ENCODE measurements around the gene OR52B4.

OR52B4 gene

DNA sequence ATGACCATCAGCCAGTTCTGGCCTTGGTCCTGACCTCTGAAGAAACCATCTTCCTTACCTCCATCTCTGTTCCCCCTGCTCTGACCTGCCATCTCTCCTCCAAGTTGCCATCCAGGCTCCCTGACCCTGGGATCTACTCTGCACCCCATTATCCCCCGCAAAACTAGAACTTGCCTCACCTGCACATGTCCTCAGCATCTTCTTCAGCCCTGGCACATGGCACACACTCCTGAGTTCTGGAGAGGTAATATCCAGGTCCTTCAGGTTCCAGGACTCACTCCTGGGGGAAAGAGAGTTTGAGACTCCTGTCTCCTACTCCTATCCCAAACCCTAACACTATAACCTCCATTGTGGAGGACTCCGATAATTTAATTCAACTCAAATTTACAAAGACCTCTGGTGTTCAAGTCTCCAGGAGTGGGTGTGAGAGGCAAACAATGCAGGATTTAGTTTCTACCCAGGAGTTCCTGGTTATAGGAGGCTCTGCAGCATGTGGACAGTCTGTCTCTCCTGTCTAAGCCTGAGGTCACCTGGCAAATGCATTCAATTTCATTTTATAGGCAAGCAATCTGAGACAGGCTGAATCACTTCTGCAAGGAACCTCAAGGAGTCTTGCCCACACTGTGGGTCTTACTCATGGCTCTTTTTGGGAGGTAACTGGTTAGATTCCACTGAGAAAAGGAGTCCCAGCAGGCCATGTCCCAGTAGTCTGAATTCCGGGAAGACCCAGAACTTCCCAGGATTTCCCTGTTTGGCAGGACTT lies 18.0 kb upstream of the OR52B4 start:
- Histone ChIP-seq H3K79me2 (ENCODE audit: control insufficient read depth, low read length) (no peaks in the 10 kb centered on the region), H3K27ac (ENCODE audit: low read depth, low read length) (no peak overlapping the region), H4K20me1 (ENCODE audit: control insufficient read depth, insufficient read depth, low read depth, low read length) (no peaks in the 10 kb centered on the region), H3K4me3 (ENCODE audit: low read length) (no peak overlapping the region), H3K36me3 (ENCODE audit: control insufficient read depth, low read length) (no peaks in the 10 kb centered on the region), H3K27me3 (ENCODE audit: control insufficient read depth, low read length) (no peaks in the 10 kb centered on the region), H3K9me2 (replicated peaks; ENCODE audit: control insufficient read depth, low read length) (no peaks in the 10 kb centered on the region), H3F3A (ENCODE audit: control insufficient read depth, insufficient read depth) (no peaks in the 10 kb centered on the region), H3K4me1 (ENCODE audit: control insufficient read depth, low read length) (no peaks in the 10 kb centered on the region), H3K9me3 (ENCODE audit: control insufficient read depth, insufficient read depth, low read length) (no peaks in the 10 kb centered on the region), H3K4me2 (ENCODE audit: low read length) (no peak overlapping the region)
- TF ChIP-seq EZH2phosphoT487 (IDR thresholded peaks at IDR 0.05; ENCODE audit: borderline replicate concordance, low read length) = no peak
- TF ChIP-seq, protein P1, sequence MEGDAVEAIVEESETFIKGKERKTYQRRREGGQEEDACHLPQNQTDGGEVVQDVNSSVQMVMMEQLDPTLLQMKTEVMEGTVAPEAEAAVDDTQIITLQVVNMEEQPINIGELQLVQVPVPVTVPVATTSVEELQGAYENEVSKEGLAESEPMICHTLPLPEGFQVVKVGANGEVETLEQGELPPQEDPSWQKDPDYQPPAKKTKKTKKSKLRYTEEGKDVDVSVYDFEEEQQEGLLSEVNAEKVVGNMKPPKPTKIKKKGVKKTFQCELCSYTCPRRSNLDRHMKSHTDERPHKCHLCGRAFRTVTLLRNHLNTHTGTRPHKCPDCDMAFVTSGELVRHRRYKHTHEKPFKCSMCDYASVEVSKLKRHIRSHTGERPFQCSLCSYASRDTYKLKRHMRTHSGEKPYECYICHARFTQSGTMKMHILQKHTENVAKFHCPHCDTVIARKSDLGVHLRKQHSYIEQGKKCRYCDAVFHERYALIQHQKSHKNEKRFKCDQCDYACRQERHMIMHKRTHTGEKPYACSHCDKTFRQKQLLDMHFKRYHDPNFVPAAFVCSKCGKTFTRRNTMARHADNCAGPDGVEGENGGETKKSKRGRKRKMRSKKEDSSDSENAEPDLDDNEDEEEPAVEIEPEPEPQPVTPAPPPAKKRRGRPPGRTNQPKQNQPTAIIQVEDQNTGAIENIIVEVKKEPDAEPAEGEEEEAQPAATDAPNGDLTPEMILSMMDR (IDR thresholded peaks at IDR 0.05; ENCODE audit: low read depth, low read length, poor library complexity, severe bottlenecking) = no peak

DNA sequence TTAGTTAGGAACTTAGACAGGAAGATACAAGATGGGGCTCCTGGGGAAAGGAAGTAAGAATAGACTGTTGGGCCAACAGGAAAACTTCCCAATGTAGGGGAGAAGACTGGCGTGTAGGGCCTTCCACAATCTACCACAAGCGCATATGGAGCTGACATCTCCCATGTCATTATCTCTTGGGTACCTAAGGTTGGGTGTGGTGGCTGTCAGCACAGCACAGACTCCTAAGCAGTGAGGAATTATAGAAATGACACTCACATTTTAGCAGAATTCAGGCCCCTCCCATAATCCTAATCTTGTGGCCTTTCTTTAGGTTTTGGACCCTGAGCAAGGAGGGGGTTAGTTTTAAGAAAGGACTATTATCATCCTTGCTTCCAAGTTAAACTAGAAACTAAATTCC lies 13.7 kb upstream of the OR52B4 start:
- Histone ChIP-seq H4K20me1 (ENCODE audit: control insufficient read depth, insufficient read depth, low read depth, low read length) (no peaks in the 10 kb centered on the region), H3K27ac (ENCODE audit: low read depth, low read length) (no peak overlapping the region), H3K4me1 (ENCODE audit: control insufficient read depth, low read length) (no peaks in the 10 kb centered on the region), H3K27me3 (ENCODE audit: control insufficient read depth, low read length) (no peaks in the 10 kb centered on the region), H3F3A (ENCODE audit: control insufficient read depth, insufficient read depth) (no peaks in the 10 kb centered on the region), H3K9me3 (ENCODE audit: control insufficient read depth, insufficient read depth, low read length) (no peaks in the 10 kb centered on the region), H3K79me2 (ENCODE audit: control insufficient read depth, low read length) (no peaks in the 10 kb centered on the region), H3K36me3 (ENCODE audit: control insufficient read depth, low read length) (no peaks in the 10 kb centered on the region), H3K9me2 (replicated peaks; ENCODE audit: control insufficient read depth, low read length) (no peaks in the 10 kb centered on the region), H3K4me3 (ENCODE audit: low read length) (no peak overlapping the region), H3K4me2 (ENCODE audit: low read length) (no peak overlapping the region)
- TF ChIP-seq EZH2phosphoT487 (IDR thresholded peaks at IDR 0.05; ENCODE audit: borderline replicate concordance, low read length) = no peak
- TF ChIP-seq, protein P1 (IDR thresholded peaks at IDR 0.05; ENCODE audit: low read depth, low read length, poor library complexity, severe bottlenecking) = no peak

DNA sequence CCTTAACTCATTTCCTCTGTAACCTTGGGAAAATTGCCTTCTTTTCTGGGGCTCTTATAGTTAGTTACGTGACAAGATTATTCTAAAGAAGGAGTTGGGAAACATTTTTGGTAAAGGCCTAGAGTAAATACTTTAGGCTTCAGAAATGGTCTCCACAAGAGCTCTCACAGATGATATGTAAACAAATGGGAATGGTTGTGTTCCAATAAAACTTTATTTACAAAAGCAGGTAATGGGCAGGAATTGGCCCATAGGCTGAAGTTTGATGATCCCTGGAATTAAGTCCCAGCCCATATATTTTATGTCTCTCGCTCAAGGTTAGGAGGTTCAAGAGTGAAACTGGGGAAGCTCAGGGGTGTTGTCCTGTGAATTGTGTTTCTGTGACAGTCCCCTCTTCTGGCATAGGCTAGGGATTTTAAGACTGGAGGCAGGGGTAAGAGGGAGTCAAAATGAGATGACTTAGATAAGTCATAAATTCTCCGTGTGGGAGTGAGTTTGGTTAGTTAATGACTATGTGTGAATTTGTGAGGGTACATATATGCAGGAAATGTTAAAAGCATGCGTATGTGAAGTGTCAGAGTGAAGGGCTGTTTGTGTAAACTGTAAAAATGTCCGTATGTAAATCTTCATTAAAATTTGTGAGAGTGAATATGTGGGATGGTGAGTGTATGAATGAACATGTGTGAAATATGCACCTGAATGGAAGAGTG lies 7.4 kb upstream of the OR52B4 start:
- no peak overlapping the region for H3K4me3 ChIP-seq (ENCODE audit: low read length)
- H3F3A ChIP-seq (ENCODE audit: control insufficient read depth, insufficient read depth) = no peaks in the 10 kb centered on the region
- no peak overlapping the region for H3K4me2 ChIP-seq (ENCODE audit: low read length)
- H3K79me2 ChIP-seq (ENCODE audit: control insufficient read depth, low read length) = no peaks in the 10 kb centered on the region
- no peaks in the 10 kb centered on the region for H3K9me3 ChIP-seq (ENCODE audit: control insufficient read depth, insufficient read depth, low read length)
- no peak overlapping the region for H3K27ac ChIP-seq (ENCODE audit: low read depth, low read length)
- H4K20me1 ChIP-seq (ENCODE audit: control insufficient read depth, insufficient read depth, low read depth, low read length) = no peaks in the 10 kb centered on the region
- H3K4me1 ChIP-seq (ENCODE audit: control insufficient read depth, low read length) = no peaks in the 10 kb centered on the region
- H3K36me3 ChIP-seq (ENCODE audit: control insufficient read depth, low read length) = no peaks in the 10 kb centered on the region
- H3K27me3 ChIP-seq (ENCODE audit: control insufficient read depth, low read length) = no peaks in the 10 kb centered on the region
- H3K9me2 ChIP-seq (replicated peaks; ENCODE audit: control insufficient read depth, low read length) = no peaks in the 10 kb centered on the region
- TF ChIP-seq EZH2phosphoT487 (IDR thresholded peaks at IDR 0.05; ENCODE audit: borderline replicate concordance, low read length) = no peak
- TF ChIP-seq, protein P1 (IDR thresholded peaks at IDR 0.05; ENCODE audit: low read depth, low read length, poor library complexity, severe bottlenecking) = no peak

All from DOHH2 (cell line).